T1000 (cell line): ENCODE results near the gene SPINK9.

Source experiments
- DNase-seq: peaks from one replicate; lab custom pipeline; 2025; ENCODE audit warnings: mixed read lengths; lab: John Stamatoyannopoulos, UW

Gene SPINK9

GRCh38 chr5:148368299-148368698 lies 32.9 kb downstream of the SPINK9 start:
- no peak for DNase-seq

DNA sequence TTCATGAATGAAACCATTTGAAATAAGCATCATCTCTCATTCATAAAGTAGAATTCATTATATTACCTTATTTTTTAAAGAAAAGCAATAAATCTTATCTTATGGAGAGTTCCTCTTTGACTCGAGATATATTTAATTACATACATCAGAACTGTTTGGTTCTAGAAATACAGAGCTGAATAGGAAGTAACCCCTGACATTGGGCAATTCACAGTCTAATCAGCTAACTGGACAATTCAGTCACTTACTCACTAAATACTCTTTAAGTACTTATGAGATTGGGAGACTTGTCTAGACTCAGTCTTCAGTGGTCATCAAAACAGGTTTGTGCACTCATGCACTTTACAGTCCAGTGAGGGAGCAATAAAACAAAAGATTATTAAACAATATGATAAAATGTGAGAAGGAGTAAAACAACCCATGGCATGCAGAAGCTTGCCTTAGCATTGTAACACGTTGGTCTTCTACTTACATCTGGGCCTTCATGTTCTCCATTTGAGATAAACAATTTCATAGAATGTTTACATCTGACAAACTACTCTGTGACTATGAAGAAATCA lies 36.9 kb downstream of the SPINK9 start:
- DNase-seq: no peak

DNA sequence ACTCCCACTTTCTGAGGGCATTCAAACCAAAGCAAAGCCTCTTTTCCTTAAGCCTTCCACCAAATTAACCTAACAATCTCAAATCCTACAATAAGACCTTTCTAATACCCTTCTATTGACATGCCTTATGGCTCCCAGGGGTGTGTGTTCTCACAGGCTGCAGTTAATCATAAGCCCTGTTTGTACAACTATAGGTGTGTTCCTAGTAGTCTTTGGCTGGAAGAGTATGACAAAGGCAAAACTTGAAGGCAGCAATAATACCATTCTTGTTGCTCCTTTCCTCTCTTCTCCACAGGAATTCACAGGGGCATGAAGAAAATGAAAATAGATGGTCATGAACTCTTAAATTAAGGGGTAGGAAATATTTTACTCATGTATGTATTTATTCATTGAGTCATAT lies 37.5 kb downstream of the SPINK9 start:
- DNase-seq: no peak

- DNase-seq: no peak
These were observed 39.5 kb downstream of the SPINK9 start for GRCh38 chr5:148374690-148375360.

DNA sequence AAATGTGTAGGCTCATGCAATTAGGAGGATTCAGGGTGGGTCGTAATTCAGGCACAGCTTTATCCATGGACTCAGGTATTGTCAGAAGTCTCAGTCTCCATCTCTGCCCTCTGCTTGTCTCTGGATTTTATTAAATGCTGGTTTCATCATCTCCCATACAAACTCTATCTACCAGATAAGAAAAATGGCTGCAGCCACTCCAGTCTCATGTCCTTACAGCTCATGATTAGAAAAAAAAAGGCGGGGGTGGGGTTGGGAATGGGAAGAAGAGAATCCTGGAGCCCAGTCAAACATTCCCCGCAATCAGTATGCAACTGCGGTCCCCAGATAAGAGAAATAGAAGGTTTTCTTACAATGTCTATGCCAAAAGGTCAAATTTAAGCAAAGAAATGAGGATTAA lies 40.8 kb downstream of the SPINK9 start:
- no peak for DNase-seq

GRCh38 chr5:148378670-148379069 lies 43.3 kb downstream of the SPINK9 start:
- DNase-seq: no peak

DNA sequence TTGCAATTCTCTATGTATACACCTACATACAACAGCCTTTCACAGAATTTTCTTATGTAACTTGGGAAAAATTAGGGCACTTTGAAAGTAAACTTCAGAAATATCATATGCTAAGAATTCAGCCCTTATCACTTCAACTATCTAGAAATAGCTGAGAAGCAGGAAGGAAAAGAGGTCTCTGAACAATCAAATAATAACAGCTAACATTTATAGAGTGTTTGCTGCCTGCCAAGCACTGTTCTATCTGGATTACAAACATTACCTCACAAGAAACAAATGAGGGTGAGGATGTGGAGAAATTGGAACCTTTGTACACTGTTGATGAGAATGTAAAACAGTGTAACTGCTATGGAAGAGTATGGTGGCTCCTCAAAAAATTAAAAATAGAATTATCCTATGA lies 44.0 kb downstream of the SPINK9 start:
- DNase-seq: no peak

DNA sequence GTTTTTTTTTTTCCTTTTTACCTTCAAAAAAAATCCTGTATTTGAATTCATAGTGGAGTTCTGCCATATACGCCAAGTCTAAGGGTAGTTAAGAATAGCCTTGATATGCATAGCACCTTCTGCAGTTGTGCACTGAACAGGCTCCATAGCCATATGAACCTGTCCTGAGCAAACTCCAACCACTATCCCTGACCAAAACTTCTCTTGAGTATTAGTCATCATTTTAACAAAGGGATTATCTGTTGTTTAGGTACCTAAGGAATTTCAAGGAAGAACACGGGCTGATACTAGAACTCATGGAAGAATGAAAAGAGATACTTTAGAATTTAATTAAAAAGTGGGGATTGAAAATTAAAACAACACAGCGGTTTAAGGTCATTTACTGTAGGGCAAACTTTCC lies 46.5 kb downstream of the SPINK9 start:
- no peak for DNase-seq

DNA sequence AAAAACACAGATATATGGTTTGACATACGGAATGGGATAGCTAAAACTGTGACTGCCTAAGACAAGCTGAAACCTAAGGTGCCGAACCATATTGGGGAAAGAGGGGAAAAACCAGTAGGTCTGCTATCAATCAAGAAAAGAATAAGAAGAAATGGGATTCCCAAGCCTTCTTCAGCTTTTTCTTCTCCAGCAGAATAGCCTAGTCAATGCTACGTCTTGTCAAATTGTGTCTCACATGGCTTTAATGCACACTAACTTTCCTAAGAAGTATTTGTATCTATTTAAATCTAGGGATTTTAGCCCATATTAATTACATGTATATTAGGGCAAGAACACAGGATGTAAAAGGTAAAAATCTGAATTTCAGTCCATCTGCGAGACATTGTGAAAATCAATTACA lies 47.6 kb downstream of the SPINK9 start:
- DNase-seq: no peak

GRCh38 chr5:148383564-148384379 lies 48.4 kb downstream of the SPINK9 start, which contains the start of gene FBXO38:
FBXO38 (plus strand) TSS chr5:148383958; CDS start chr5:148394777, 10,819 bp downstream.
- DNase-seq: peak; percentile 85

DNA sequence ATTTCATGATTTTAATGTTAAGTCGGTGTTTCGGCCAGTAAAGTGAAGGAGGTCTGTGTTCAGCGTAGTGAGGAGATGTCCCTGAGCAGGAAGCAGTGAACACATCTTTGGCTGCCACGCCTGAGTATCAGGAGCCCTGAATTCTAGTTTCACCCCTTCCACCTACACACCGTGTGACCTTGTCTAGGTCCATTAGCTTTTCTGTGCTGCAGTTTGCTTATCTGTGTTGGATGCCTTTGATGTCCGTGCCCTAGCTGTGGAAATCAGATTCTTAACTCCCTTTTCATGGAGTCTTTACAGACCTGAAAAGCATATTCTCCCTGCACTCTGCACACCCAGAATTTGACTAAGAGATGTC lies 49.0 kb downstream of the SPINK9 start:
- DNase-seq: no peak

DNA sequence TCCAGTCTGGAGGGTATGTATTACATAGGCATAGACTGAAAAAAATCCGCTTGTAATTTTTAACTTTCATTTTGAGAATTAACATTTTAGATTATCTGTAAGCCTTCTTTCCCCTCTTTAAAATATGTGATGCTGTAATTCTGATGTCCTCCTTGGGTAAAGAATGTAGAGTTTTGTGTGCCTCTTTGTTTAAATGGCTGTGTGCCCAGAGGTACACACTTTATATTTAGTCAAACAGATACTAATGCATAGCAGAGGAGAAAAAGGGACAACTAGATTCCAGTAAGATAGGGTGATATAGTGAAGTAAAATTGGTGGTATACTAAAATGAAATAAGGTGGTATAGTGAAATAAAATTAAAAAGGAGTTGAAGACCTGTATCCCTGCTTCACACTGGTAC lies 49.7 kb downstream of the SPINK9 start:
- DNase-seq: no peak

- DNase-seq: no peak
These were observed 50.7 kb downstream of the SPINK9 start for GRCh38 chr5:148386041-148386440.

- no peak for DNase-seq
These were observed 52.0 kb downstream of the SPINK9 start for GRCh38 chr5:148387325-148387724.

GRCh38 chr5:148388696-148389095 lies 53.3 kb downstream of the SPINK9 start:
- DNase-seq: no peak
